T-helper 17 cell (primary cell): ENCODE results near the gene GJA3. TPM values are rescaled to one million over a fixed set of nuclear protein-coding genes. Genes with fewer than 3 reads are reported as not detected.

Source experiments
- ATAC-seq: fragments of 150-1000 bp; cut with Tn5 transposase; 2 replicates; pipeline ENCODE4 v1.10.0; 2021; ENCODE audit warnings: mild to moderate bottlenecking, moderate library complexity
- DNase-seq, 3 donors: peaks; one replicate each; pipeline versions ENCODE4 v3.0.0 to v3.0.0-alpha.2; 2020 to 2021
- H3K9me3 ChIP-seq: one replicate; pipeline ENCODE4 v1.7.0; 2013; ENCODE audit warnings: low read length, mild to moderate bottlenecking; ENCODE audit not compliant: control insufficient read depth, poor library complexity, severe bottlenecking
- H3K27ac Mint-ChIP-seq: one replicate; pipeline ENCODE4 v1.8.0; 2022; ENCODE audit warnings: mild to moderate bottlenecking, moderate library complexity, mixed read lengths
- H3K27me3 Mint-ChIP-seq: one replicate; pipeline ENCODE4 v1.8.0; 2022; ENCODE audit warnings: mixed read lengths
- H3K36me3 Mint-ChIP-seq: one replicate; pipeline ENCODE4 v1.8.0; 2022; ENCODE audit warnings: low read depth, mixed read lengths
- H3K4me1 Mint-ChIP-seq: one replicate; pipeline ENCODE4 v1.8.0; 2022; ENCODE audit warnings: mild to moderate bottlenecking, mixed read lengths
- H3K4me3 Mint-ChIP-seq: one replicate; pipeline ENCODE4 v1.8.0; 2022; ENCODE audit warnings: mild to moderate bottlenecking, moderate library complexity, mixed read lengths
- total RNA-seq, 4 donors: library from RNA in 2 of 4; stranded (reverse) in 2 of 4; gene quantifications; one replicate each; pipeline ENCODE4 v1.2.3 and lab custom pipeline; 2022 to 2026

GJA3 gene
- total RNA-seq, 2 donors from 2014 or later = 0.12 TPM; not detected in 1

- ATAC-seq (no peak), DNase-seq (no peak)
- peaks cover 3% of the 10 kb centered on the region for H3K36me3 Mint-ChIP-seq
- no peak overlapping the region for H3K27ac Mint-ChIP-seq
- no peak overlapping the region for H3K4me3 Mint-ChIP-seq
- peaks cover 5% of the 10 kb centered on the region for H3K4me1 Mint-ChIP-seq
- peaks cover 48% of the 10 kb centered on the region for H3K27me3 Mint-ChIP-seq
- no peaks in the 10 kb centered on the region for H3K9me3 ChIP-seq
Observed at GRCh38 chr13:20140487-20140886, 20.4 kb downstream of the GJA3 start.

- Mint-ChIP-seq H3K27ac (no peak overlapping the region), H3K4me1 (peaks cover 2% of the 10 kb centered on the region), H3K36me3 (peaks cover 3% of the 10 kb centered on the region), H3K27me3 (peaks cover 35% of the 10 kb centered on the region), H3K4me3 (no peak overlapping the region)
- no peaks in the 10 kb centered on the region for H3K9me3 ChIP-seq
- DNase-seq (no peak), ATAC-seq (no peak)
Observed at GRCh38 chr13:20137875-20138274, 23.0 kb downstream of the GJA3 start.

DNA sequence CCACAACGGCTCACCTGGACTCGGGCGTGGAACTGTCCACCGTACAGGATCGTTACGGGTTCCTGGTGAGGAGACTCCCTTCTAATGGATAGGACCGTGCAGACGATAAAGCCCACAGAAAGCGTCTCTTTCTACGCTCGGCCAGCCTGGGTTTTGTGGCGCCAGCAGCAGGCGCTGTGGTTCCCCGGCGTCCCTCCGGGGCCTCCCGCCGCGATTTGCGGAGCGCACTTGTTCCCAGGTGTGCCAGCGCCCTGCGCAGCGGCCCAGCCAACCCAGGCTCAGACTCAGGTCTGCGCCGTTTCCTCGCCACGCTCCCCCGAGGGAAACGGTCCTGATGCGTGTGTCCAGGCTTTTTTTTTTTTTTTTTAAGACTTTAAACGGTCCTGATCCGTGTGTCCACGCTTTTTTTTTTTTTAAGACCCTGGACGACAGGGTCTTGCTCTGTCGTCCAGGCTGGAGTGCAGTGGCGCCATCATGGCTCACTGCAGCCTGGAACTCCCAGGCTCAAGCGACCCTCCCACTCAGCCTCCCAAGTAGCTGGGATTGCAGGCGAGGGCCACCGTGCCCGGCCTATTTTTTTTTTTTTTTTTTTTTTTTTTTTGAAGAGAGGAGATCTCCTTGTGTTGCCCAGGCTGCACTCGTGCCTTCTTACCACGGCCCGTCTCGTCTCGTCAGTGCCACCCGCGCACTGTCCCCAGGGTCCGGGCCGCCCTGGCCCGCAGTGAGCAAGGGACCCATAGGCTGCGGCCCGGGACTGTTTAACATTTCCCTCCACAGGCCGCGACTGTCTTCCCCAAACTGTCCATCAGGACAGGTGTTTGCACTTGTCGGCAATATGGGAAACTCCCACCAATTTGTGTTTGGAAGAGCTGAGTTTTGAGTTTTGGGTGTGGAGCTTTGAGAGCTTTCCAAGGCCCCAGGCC lies 23.8 kb downstream of the GJA3 start:
- ATAC-seq (peak; percentile 68), DNase-seq (no peak)
- H3K9me3 ChIP-seq = no peaks in the 10 kb centered on the region
- peaks cover 2% of the 10 kb centered on the region for H3K36me3 Mint-ChIP-seq
- peaks cover 2% of the 10 kb centered on the region for H3K4me1 Mint-ChIP-seq
- peak overlapping the region; percentile 21 for H3K4me3 Mint-ChIP-seq
- no peak overlapping the region for H3K27ac Mint-ChIP-seq
- H3K27me3 Mint-ChIP-seq = peaks cover 33% of the 10 kb centered on the region

GRCh38 chr13:20134732-20135131 lies 26.1 kb downstream of the GJA3 start:
- no peaks in the 10 kb centered on the region for H3K9me3 ChIP-seq
- ATAC-seq (no peak), DNase-seq (no peak)
- peaks cover 24% of the 10 kb centered on the region for H3K27me3 Mint-ChIP-seq
- no peak overlapping the region for H3K4me3 Mint-ChIP-seq
- no peaks in the 10 kb centered on the region for H3K4me1 Mint-ChIP-seq
- H3K36me3 Mint-ChIP-seq = peaks cover 2% of the 10 kb centered on the region
- no peak overlapping the region for H3K27ac Mint-ChIP-seq

DNA sequence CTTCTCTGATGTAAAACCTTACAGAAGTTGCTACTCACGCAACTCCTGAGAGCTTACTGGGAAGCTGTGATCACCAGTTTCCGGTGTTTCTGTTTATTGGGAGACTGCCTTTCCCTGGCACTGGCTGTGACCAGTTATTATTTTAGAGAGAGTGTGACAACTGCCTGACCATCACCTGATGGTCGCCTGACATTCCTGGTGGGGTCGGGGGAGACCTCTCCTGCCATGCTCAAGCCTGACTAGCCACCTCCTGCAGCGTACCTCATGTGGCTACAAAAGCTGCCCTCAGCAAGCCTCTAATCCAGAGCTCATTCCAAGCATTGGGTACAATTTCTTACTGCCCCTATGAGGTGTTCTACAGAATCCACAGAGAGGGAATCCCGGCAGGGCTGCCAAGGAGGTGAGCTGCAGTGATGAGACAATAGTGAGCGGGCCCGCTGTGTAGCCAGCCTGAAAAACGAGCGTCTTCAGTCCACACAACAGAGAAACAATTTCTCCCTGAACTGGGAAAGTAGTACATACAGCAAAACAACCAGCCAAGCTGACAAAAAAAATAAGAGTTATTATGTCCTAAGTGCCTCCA lies 28.7 kb downstream of the GJA3 start:
- no peaks in the 10 kb centered on the region for H3K9me3 ChIP-seq
- peaks cover 11% of the 10 kb centered on the region for H3K27me3 Mint-ChIP-seq
- H3K36me3 Mint-ChIP-seq = peaks cover 2% of the 10 kb centered on the region
- no peak overlapping the region for H3K27ac Mint-ChIP-seq
- peaks cover 4% of the 10 kb centered on the region for H3K4me1 Mint-ChIP-seq
- ATAC-seq (no peak), DNase-seq (no peak)
- H3K4me3 Mint-ChIP-seq = no peak overlapping the region

DNA sequence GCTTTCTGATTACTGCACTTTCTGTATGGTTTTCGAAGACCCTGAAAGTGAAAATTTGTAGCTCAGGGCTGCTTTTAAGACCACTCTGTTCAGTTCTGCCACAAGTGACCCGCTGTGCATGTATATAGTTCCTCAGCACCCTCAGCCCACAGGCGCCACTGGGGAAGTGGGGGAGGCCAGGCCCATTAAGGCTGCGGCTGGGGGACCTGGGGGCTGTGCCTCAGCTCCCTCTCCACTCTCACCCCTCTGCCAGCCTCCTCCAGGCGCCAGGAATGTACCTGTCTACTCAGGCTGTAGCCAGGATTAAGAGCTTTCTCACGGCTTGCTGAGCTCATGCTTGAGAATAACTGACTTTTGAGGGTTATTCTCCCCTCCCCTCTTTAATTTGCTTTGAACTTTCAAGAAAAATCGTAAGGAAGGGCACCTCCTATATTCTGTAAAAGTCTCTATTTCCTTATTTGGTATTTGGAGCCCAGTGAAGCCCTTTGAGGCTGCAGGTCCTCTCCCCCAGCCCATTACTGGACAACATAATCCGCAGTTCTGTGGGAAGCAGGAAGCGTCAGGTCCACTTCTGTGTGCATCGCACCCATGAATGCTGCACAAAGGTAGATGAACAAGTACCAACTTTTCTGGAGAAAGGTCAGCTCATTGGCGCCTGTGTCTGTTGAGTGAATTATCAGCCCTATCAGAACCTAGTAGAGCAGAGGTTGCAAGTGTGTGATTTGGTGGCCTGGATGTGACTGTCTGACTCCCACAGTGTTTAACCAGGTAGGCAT lies 29.6 kb downstream of the GJA3 start:
- Mint-ChIP-seq H3K27ac (no peak overlapping the region), H3K4me1 (peaks cover 4% of the 10 kb centered on the region), H3K27me3 (peaks cover 11% of the 10 kb centered on the region), H3K4me3 (no peak overlapping the region), H3K36me3 (peaks cover 2% of the 10 kb centered on the region)
- ATAC-seq (no peak), DNase-seq (no peak)
- no peaks in the 10 kb centered on the region for H3K9me3 ChIP-seq

DNA sequence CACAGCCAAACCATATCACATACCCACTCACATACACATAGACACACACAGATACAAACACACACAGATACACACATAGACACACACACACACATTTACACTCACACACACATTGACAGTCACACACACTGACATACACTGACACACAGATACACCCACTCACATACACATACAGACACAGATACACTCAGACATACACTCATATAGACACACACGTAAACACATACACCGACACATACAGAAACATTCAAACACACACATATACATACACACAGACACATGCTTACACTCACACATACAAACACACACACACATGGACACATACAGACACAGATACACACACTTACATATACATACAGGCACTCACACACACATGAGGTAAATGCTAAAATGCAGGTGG lies 30.2 kb downstream of the GJA3 start:
- Mint-ChIP-seq H3K36me3 (peaks cover 2% of the 10 kb centered on the region), H3K27me3 (peaks cover 13% of the 10 kb centered on the region), H3K27ac (no peak overlapping the region), H3K4me3 (no peak overlapping the region), H3K4me1 (peaks cover 5% of the 10 kb centered on the region)
- ATAC-seq (no peak), DNase-seq (no peak)
- no peaks in the 10 kb centered on the region for H3K9me3 ChIP-seq

GRCh38 chr13:20130012-20130411 lies 30.8 kb downstream of the GJA3 start:
- H3K4me3 Mint-ChIP-seq = no peak overlapping the region
- H3K27ac Mint-ChIP-seq = no peak overlapping the region
- H3K9me3 ChIP-seq = no peaks in the 10 kb centered on the region
- peaks cover 2% of the 10 kb centered on the region for H3K36me3 Mint-ChIP-seq
- ATAC-seq = no peak
- no peak for DNase-seq
- H3K27me3 Mint-ChIP-seq = peaks cover 18% of the 10 kb centered on the region
- peaks cover 7% of the 10 kb centered on the region for H3K4me1 Mint-ChIP-seq

- Mint-ChIP-seq H3K27me3 (peaks cover 24% of the 10 kb centered on the region), H3K4me3 (peak overlapping the region; percentile 86), H3K36me3 (peaks cover 4% of the 10 kb centered on the region), H3K27ac (no peak overlapping the region), H3K4me1 (peaks cover 7% of the 10 kb centered on the region)
- ATAC-seq (no peak), DNase-seq (no peak)
- H3K9me3 ChIP-seq = no peaks in the 10 kb centered on the region
Observed at GRCh38 chr13:20129076-20129475, 31.8 kb downstream of the GJA3 start.

DNA sequence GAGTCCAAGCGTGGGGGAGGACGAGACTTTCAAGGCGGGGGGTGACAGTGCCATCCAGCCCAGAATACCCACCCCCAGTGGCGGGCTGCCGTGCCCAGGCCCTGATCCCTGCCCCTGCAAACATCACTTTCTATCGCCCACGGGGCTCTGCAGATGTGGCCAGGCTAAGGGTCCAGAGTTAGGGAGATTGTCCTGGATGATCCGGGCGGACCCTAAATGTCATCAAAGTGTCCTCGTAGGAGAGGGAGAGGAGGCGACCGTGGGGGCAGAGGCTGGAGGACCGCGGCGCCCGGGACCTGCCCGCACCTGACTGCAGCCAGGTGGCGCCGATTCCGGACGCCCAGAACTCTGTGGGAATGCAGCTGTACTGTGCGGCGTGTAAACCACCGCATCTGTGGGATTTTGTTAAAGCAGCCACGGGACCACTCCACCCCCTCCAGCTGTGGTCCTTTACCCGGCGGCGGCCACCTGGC lies 32.4 kb downstream of the GJA3 start:
- H3K9me3 ChIP-seq = no peaks in the 10 kb centered on the region
- Mint-ChIP-seq H3K4me3 (peak overlapping the region; percentile 86), H3K27ac (no peak overlapping the region), H3K36me3 (peaks cover 4% of the 10 kb centered on the region), H3K27me3 (peaks cover 22% of the 10 kb centered on the region), H3K4me1 (peaks cover 7% of the 10 kb centered on the region)
- DNase-seq = no peak
- ATAC-seq = peak; percentile 36

DNA sequence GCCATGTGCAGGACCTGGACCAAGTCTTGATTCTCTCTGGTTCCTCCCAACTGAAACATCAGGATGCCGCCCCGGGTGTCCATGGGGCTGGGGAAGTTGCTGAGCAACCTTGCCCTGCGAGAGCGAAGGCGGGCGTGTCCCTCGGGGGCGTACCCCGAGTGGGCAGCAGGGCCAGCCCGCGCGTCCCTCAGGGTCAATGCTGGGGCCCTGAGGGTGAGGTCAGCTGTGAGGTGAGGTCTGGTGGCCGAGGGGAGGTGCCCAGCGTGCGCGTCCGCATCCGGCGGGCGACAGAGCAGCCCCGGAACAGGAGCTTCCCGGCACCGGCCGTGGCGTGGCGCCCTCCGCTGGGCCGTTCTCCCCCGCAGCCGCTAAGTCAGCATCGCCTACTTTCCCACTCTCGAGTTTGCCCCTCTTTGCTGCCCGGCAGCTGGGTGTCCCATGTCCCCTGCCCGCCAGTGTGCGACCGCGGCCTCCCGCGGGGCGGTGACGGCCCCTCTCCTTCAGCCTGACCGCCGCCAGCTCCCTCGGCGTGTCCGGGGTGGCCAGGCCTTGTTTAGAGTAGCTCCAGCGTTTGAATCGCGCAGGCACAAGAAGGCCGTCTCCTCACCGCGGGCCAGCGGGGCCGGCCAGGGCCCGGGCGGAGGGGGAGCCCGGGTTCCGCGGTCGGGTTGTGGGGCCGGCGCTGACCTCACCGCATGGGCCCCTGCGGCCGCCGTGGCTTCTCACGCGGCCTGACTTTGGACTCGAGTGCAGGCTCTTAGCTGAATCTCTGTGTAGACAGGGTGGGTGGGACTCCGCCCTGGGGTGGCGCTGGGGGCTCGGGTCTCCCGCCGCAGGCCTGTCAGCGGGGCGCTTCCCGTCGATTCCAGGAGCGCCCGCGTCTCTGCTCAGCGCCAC lies 33.0 kb downstream of the GJA3 start:
- Mint-ChIP-seq H3K4me1 (peaks cover 7% of the 10 kb centered on the region), H3K4me3 (peak overlapping the region; percentile 86), H3K27ac (no peak overlapping the region), H3K27me3 (peaks cover 15% of the 10 kb centered on the region), H3K36me3 (peaks cover 2% of the 10 kb centered on the region)
- no peaks in the 10 kb centered on the region for H3K9me3 ChIP-seq
- peak; percentile 76 for ATAC-seq
- DNase-seq = peak in 1 of 3 donors; percentile 14

DNA sequence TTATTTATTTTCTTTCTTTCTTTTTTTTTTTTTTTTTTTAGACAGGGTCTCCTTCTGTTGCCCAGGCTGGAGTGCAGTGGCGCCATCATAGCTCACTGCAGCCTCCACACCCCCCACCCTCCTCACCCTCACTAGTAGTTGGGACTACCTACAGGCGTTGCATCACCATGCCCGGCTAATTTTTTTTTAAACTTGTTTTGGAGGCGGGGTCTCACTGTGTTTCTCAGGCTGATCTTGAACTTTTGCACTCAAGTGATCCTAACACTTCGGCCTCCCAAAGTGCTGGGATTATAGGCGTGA lies 33.6 kb downstream of the GJA3 start:
- DNase-seq = no peak

More for the DNA sequence above, 33.6 kb downstream of the GJA3 start:
- Mint-ChIP-seq H3K27ac (no peak overlapping the region), H3K4me3 (peak overlapping the region; percentile 86), H3K36me3 (peaks cover 2% of the 10 kb centered on the region), H3K4me1 (peaks cover 7% of the 10 kb centered on the region), H3K27me3 (peaks cover 13% of the 10 kb centered on the region)
- H3K9me3 ChIP-seq = no peaks in the 10 kb centered on the region
- peak; percentile 33 for ATAC-seq
